ENCODE data around the gene RENBP.
A peak's percentile ranks its signal among the peaks of the same experiment; 100 is the strongest.

The RENBP gene

DNA sequence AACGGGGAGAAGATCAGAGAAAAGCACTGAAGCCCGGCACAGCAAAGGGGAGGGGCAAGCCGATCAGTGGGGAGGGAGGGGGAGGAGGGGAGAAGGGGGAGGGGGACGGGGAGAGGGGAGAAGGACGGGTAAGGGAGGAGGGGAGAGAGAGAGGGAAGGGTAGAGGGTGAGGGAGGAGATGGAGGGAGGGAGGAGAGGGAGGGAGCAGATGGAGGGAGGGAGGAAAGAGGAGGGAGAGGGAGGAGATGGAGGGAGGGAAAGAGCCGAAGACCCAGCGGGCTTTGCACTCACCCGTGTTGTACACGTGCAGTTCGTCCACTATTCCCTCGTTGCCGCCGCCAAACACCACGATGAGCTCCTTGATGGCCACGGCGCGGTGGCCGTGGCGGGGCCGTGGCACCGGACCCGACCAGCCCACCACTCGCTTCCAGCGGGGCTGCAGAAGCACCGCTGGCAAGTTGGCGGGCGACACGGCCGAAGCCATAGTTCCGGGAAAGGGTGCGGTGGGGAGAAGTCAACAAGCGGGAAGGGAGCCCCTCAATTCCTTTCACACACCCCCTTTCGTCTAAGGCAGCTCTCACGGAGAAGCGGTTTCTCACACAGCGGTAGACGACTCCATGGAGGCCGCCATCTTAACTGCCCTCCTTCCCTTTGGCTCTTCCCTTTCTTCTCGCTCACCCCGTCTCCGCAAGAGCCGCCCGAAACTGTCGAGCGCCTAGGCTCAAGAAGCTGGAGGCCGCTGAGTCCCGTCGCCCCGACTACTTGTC lies 26.1 kb upstream of the RENBP start:
- peak; percentile 77 for DNase-seq

DNA sequence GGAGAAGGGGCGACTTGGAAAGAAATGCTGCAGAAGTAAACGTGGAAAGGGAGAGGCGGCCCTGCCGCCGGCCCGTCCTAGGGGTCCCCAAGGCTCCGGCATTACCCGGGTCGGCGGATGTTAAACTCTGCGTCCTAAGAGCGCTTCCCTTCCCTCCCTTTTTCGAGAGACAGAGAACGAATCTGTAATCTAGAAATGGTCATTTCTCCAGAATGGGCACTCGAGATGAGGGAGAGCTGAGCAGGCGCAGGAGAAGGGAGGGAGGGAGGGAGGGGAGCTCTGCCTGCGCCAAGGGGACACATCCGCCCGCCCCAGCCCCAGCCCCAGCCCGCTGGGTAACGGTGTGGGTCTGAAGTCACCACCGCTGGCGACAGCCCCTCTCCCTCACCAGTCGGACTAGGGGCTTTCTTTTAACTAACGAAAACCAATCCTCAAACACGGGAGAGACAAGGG lies 25.5 kb upstream of the RENBP start:
- DNase-seq, result no peak

DNA sequence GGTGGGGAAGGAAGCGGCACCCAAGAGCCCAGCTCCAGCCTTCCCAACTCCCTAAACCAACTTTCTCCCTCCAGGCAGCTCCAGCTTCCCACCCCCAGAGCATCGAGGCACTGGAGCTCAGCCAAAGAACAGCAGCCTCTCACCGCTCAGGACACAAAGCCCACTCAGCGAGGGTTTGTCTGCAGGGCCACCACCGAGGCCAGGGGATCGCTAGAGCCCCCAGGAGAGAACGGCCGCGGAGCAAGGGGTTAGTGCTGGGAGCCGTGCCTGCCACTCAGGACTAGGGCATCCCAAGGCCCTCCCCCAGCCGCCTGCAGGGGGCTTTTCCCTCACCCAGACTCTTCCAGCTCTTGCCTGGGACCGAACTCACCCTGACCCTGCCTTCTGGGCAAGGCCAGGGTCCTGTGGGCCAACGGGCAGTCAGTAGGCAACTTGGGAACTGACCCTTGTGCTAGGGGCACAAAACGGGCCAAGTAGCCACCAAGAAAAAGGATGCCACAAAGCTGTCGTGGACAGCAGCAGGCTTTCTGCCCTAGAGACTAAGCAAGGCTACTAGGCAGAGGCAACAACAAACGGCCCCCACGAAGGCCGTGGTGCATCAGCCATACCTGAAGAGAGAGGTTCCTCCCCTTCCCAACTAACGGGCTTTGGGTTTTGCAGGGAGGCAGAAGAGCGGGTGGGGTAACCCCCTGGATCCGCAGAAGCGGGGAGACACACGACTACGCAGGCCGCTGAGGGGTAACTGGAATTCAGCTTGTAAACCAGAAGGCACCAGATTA lies 24.9 kb upstream of the RENBP start:
- DNase-seq, result no peak

DNA sequence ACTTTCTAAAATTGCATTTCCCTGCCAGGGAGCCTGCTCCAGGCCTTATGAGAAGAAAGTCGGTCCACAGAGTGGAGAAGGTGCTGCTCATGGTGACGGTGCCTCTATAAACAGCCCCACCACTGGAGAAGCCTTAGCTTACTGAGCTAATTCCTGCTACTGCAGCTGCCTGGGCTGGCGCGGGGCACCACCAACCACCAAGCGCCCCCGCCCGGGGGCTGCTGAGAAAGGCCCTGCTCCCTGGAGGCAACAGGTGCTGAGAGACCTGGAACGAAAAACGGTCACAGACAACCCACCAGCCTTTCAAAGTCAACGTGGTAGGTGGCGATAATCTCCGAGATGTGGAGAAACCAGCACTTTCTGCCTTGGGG lies 24.3 kb upstream of the RENBP start:
- DNase-seq, result peak; percentile 7

DNA sequence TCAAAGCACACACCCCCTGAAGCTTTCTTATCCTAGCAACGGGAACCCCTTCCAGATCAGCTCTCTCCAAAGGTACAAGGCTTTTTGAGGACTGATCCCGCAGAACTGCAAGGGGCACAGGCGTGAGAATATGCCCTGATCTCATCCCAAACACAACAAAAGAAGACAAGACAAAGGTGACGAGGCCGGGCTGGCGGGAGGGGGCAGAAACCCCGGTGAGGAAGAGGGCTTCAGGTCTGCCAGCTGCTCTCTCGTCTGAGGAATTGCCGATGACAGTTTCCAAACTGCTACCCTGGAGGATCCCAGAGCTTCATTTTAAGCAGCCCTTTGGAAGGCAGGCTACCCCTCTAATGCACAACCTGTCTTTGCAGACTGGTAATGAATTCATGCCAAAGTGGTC lies 23.8 kb upstream of the RENBP start:
- no peak for DNase-seq

DNA sequence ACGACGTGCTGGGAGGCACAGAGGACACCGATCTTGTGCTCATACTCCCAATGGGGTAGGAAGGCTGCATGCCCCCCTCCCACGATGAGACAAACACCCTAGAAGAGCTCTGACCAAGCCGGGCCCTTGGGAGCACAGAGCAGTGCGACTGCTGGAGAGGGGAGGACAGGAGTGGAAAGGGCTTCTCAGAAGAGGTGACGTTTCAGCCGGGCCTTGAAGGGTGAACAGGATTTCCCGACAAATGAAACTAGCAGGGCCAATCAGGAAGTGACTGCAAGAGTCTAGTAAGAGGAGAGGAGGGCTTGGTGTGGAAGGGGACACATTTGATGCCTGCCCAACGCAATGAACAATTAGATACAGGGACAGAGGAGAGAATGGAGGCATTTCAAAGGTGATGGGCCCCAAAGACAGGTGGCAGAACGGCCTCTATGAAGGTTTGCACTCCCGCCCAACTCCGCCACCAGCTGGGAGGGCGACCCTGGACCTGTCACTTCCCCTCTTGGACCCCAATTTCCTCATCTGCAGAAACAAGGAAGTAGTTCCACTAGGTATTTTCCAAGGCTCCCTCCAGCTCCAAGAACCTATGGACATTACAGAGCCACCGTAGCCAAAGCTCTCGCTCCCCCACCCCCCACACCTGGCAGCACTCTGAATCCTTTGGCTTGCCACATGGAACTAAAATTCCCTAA lies 23.2 kb upstream of the RENBP start:
- no peak for DNase-seq

DNA sequence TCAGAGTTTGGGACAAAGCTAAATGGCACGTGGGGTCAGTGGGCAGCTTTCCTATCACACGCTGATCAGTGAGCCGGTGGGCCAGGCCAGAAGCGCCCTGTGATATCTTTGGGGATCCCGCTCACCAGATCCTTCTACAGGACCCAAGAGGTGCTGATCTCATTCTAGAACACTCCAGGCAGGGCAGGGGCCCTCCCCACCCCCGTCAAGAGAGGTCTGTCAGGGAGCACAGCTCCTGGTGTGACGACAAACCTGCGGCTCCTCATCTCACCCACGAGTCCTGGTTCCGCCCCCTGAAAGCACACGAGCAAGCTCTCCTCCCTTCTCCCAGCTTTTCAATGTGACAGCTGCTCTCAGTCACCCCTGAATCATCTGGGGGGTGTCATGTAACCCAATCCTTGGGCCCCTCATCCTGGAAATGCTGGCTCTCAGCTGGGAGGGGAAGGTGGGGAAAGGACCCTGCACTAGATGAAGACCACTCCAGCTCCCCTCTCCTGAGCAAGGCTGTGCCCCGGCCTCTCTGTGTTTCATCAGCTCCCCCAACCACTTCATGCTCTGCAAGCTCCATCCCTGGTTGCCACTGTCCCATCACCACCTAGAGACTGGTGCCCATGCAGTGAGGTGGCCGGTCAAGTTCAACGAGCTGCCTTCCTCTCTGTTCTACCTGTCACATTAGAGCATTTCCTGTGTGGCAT lies 22.5 kb upstream of the RENBP start:
- no peak for DNase-seq

DNA sequence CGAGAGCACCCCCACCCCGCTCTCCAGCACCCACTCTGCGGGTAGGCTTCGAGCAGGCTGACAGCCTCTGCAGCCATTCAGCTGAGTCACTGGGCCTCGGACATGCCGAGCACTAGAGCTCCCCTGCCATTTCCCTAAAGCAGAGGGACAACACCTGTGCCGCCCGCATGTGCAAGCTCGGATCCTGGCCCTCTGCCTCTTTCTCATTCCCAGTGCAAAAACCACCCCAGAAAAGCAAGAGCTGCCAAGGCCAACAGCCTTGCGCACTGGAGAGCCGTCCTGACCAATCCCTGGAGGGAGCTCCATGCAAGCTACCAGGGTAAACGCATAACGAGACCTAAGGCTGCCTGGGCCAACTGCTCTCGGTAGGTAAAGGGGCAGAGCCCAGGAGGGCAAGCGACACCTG lies 21.8 kb upstream of the RENBP start:
- no peak for DNase-seq

DNA sequence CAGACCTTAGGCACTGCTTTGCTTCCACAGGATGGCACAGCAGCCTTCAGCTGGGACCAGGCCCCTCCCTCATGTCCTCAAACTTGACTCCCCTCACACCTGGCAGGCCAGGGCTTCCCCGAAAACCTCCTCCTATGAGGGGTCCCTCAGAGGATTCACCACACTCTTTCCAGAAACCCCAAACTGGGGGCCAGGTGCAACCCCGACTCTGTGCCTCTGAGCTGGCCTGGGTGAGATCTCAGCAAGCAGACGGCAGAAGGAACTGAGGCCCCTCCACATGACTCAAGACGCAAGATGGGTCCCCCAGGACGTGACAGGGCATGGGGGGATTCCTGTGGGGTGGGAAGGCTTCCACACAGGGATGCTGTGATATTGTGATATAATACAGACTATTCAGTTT lies 21.0 kb upstream of the RENBP start:
- DNase-seq, result no peak

DNA sequence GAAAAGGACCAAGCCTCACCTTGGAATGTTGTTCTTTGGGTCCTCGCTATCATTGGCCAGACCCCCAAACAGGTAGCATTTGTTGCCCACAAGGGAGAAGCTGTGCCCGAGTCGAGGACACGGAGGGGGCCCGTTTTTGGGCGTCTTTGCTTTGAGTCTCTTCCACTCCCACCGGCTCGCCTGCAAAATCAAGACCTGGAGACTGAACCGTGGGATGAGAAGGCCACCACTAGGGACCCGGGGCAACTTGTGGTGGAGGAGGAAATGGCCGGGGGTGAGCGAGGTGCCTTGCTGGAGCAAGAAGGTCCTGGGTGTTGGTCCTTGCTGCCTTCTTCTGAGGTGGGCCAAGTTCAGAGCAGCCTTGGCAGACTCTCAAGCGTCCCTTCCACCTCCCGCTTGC lies 19.7 kb upstream of the RENBP start:
- DNase-seq, result no peak

DNA sequence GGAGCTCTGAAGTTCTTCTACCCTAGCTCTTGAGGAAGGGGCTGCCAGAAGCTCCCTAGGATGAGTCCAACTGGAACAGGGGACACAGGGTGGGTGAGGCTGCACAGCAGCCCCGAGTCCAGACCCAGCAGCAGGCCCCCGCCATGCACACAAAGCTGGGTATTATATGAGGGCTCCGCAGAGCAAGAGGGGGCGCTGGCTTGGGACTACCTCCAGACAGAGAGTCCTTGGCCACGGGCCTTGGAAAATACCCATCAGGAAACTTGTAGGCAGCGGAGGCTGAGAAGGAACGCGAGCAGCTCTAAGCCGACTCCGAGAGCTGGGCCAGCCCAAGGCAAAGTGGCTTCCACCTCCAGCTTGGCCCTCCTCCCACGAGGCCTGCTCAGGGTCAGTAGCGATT lies 19.1 kb upstream of the RENBP start:
- no peak for DNase-seq

DNA sequence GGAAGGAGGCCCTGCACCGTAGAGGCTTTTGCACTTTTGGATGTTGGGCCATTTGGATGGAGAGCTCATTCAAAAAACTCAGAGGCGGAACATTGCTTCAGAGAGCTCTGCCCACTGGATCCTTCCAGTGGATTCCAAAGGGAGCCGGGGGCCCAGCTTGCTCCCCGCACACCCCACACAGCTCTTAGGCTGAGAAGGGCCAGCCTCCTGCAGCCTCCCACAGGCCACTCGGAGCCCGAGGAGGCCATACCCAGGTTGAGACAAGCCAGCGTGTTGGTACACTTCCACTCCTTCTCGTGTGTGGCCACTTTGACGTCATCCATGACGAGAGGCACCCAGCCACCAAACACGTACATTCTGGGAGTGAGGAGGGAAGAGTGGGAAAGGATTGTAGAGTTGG lies 16.8 kb upstream of the RENBP start:
- DNase-seq, result no peak

DNA sequence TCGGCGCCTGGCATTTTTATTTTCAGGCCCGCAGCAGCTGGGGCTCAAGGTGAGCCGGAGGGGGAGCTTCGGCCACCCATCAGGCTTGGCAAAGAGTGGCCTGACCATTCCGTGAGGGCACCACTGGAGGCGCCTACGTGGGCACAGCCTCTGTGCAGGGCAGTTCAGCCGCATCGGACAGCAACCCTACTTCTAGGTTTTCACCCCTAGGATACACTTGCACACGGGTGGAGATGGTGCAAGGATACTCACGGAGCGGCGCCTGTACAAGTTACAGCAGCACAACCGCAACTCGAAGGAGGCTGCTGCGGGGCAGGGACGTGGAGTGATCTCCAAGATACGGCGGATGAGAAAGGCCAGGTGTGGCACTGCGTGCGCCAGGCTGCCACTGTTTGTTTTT lies 16.3 kb upstream of the RENBP start:
- DNase-seq, result no peak

DNA sequence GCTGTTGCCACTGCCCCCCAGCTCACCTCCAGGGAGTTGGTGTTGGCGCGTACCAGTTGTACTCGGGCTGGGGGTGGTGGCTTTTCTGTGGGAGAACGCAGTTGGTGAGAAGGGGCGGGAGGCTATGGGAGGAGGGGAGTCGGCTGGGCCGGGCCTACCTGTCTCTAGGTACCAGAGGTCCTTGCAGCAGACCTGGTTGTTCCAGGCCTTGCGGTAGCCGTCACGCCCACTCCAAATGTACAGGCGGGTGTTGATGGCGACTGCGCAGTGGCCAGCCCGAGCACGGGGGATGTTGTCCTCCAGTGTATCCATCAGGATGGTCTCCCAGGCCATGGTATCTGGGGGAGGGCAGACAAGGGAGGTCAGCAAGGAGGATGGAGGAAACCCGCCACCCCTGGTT lies 15.6 kb upstream of the RENBP start:
- DNase-seq, result no peak

DNA sequence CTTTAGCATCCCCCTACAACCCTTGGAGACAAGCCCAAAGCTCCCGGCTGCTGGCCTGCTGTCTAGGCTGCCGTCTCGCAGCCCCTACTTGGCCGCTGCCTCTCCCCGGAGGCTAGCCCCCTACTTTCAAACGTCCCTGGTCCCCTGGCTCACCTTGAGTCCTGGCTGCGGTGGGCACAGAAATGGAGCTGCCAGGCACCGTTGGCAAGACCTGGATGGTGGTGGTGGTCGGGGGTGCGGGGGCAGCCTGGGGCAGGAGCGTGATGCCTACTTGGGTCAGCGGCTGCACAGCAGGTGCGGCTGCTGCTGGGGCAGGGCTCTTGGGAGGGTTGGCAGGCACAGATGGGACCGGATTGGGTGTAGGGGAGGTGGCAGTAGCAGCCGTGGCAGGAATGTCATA lies 15.2 kb upstream of the RENBP start:
- DNase-seq, result no peak

DNA sequence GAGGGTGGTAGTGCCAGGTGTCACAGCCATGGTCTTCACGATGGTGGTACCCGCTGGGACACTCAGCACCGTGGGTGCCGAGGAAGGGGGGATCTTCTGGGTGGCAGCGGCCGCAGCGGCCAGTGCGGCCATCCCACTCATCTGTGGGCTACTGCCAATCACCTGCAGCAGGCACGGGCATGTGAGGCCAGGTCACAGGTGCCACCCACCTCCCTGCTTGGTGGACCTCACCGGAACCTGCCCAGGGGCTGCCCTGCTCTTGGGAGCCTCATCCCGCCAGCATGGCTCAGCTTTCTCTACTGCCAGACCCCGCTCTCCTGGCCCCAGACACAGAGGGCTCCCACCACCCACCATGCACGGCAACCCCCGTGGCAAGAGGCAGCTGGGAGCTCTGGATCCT lies 14.2 kb upstream of the RENBP start:
- DNase-seq, result no peak

DNA sequence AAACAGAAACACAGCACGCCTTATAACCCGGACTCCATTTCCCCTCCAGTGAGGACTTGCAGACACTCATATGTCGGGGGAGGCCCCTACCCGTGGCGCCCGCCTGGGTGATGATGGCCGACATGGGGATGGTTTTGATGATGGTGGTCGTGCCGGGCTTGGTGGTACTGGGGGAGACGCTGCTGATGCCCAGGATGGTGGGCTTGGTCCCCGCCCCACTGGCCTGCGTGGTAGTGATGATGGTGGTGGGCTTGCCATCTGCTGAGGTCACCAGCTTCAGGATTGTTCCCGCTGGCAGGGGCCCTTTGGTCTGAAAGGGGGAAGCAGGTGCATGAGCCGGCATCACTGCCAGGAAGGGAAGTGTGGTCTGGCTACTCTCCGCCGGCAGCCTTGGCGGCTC lies 12.8 kb upstream of the RENBP start:
- DNase-seq, result no peak

DNA sequence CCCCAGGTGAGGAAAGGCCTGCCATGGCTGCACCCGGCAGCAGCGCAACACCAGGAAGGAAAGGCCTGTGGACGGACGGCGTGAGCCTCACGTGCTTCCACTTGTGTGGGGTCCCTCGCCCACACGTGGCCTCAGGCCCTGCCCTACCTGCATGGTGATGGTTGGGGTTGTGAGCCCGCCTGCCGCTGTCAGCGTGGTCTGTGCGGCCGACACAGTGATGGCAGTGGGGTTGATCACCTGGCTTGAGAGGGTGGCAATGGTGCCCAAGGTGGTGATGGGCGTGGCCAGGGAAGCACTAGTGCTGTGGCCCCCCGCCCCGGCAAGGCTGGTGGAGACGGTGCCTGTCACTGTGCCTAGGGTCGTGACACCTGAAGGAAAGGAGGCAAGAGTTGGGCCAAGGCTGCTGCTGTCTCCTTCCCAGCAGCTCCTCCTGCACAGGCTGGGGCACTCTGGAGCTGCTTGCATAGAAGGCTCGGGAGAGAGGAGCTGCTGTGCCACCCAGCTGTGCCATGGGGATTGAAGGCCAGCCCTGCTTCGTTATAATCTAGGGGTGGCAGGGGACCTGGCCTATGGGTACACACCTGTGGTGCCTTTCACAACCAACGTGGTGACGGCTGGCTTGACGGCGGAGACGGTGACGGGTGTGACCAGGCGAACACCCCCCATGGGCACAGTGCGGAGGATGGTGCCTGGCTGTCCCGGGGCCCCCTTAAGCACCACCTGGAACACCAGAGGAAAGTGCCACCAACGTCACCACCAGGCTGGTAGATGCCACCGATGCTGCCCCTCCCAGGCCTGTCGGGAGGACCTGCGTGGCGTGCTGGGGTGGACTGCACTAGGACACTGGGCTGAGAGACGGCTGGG lies 11.8 kb upstream of the RENBP start:
- DNase-seq, result no peak

DNA sequence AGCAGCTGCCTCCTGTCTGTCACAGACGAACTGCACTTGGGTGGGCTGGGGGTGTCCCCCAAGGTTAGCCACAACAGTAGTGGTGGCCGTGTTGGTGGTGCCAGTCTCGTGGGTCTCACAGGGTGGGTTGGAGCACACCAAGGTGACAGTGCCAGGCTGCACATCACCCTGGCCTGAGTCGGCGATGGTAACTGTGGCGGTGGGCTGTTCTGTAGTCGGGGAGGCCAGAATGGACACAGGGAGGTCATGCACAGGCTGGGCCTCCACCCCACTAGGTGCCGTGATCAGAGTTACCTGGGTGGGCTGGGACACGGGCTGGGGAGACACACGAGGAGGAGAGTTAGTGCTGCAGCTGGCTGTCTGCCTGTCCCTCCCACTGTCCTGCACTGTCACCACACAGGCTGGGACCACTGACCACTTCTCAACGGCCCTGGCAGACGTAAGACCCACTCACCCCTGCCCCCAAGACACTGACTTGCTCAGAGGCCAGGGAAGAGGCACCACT lies 10.8 kb upstream of the RENBP start:
- no peak for DNase-seq

DNA sequence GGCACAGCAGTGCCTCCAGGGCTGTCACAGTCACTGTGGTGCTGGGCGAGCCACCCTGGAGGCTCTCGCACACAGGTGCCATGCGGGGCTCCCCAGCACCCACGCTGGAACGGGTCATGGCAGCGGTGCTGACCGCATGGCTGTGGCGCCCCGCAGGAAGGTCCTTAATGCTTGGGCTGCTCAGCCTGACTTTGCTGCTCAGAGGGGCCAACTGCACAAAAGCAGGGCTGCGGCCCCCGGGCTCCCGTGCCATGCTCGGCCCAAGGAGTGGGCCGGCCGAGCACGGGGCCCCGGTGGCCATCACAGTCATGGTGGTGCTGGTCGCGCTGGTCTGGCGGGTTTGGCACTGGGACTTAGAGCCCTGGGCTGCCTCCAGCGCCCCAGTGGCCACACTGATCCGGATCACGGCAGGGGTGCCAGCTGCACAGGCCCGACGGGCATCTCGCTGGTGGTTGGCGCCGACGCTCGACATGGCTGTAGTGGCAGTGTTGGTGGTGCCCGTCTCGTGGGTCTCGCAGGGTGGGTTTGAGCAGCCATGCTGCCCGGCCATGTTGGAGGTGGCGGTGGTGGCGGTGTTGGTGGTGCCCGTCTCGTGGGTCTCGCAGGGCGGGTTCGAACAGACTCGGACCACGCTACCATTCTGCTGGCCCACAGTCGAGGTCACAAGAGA lies 10.2 kb upstream of the RENBP start:
- DNase-seq, result no peak

DNA sequence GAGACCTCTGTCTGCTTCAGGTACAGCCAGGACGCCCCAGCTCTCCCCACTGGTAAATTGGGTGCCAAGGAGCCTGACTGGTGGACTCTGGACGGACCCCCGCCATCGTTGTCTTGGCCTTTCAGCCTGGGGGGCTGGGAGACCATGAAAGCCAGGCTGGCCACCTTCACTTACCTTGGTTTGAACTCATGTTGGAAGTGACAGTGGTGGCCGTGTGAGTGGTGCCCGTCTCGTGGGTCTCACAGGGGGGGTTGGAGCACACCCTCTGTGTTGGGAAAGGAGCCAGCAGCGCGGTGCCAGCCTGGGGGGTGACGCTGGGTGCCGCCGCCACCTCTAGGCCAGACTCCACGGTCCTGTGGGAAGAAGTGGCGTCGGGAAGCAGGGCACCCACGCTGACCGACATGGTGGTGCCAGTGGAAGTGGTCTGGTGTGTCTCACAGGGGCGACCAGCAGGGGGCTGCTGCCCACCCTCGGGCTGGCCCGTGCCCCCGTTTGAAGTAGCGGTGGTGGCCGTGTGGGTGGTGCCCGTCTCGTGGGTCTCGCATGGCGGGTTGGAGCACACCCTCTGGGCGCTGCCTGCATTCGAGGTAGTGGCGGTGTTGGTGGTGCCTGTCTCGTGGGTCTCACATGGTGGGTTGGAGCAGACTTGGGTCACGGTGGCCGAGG lies 9.6 kb upstream of the RENBP start:
- no peak for DNase-seq

Measured in NCI-H1694 (cell line).